ENCODE results near the gene IP6K2.
A peak's percentile ranks its signal among the peaks of the same experiment; 100 is the strongest.

The IP6K2 gene

GRCh38 chr3:48716982-48717746 lies at the start of gene IP6K2:
IP6K2 (minus strand) TSS chr3:48717221; CDS start chr3:48695291, 21,930 bp downstream.
- no peak for TF ChIP-seq CTCF (conservative IDR thresholded peaks at IDR 0.05)
- H3K27ac ChIP-seq, result peak within 1 kb of the TSS; percentile 94

- TF ChIP-seq CTCF (conservative IDR thresholded peaks at IDR 0.05), result peak; percentile 67
- H3K27ac ChIP-seq, result no peak overlapping the region
Measured at GRCh38 chr3:48765376-48765775, 48.4 kb upstream of the IP6K2 start.

GRCh38 chr3:48762816-48763215 lies 45.8 kb upstream of the IP6K2 start:
- H3K27ac ChIP-seq, result no peak overlapping the region
- no peak for TF ChIP-seq CTCF (conservative IDR thresholded peaks at IDR 0.05)

GRCh38 chr3:48759991-48760540 lies 43.0 kb upstream of the IP6K2 start:
- peak overlapping the region; percentile 23; the same call in 1 of the 2 replicates for H3K27ac ChIP-seq

- H3K27ac ChIP-seq, result peak overlapping the region; percentile 23; the same call in 1 of the 2 replicates
Measured at GRCh38 chr3:48759531-48759930, 42.5 kb upstream of the IP6K2 start.

GRCh38 chr3:48759071-48759470 lies 42.0 kb upstream of the IP6K2 start:
- no peak overlapping the region; the same call in 1 of the 2 replicates for H3K27ac ChIP-seq
- TF ChIP-seq CTCF (conservative IDR thresholded peaks at IDR 0.05), result no peak

- H3K27ac ChIP-seq, result no peak overlapping the region
- no peak for TF ChIP-seq CTCF (conservative IDR thresholded peaks at IDR 0.05)
Measured at GRCh38 chr3:48756640-48757039, 39.6 kb upstream of the IP6K2 start.

GRCh38 chr3:48750856-48751255 lies 33.8 kb upstream of the IP6K2 start:
- no peak for TF ChIP-seq CTCF (conservative IDR thresholded peaks at IDR 0.05)
- no peak overlapping the region for H3K27ac ChIP-seq

Data from VCaP (cell line).